Prostate gland (tissue), 2 donors: ENCODE data around the gene FGF9.

Experiments
- CTCF ChIP-seq, 4 experiments: fragments of 200-600 bp in 2 of 4; fragments of 450-650 bp in 2 of 4; sonication (generic) in 2 of 4; IDR thresholded peaks; 1 replicate in 3 of 4; 2 replicates in 1 of 4; pipeline ENCODE4 v1.5.1; 2016 to 2019; ENCODE audit warnings: antibody characterized with exemption in 4 of 4, mild to moderate bottlenecking in 2 of 4, moderate library complexity in 2 of 4
- POLR2A ChIP-seq: fragments of 450-650 bp; IDR thresholded peaks from one replicate; pipeline ENCODE4 v1.6.1; 2016; ENCODE audit warnings: antibody characterized with exemption, mild to moderate bottlenecking
- POLR2AphosphoS5 ChIP-seq: sonication (generic); formaldehyde crosslinking; IDR thresholded peaks from one replicate; pipeline ENCODE4 v1.6.1; 2017; ENCODE audit warnings: antibody characterized with exemption

- no peak for TF ChIP-seq CTCF (IDR thresholded peaks at IDR 0.05)
- TF ChIP-seq POLR2A, result no peak
- TF ChIP-seq POLR2AphosphoS5, result no peak
Measured at GRCh38 chr13:21749410-21749809, 78.5 kb downstream of the FGF9 start.
